ENCODE measurements around the gene BPIFB1. TPM values are rescaled to one million over a fixed set of nuclear protein-coding genes. Genes with fewer than 3 reads are reported as not detected.

BPIFB1 gene
- total RNA-seq, 1 donor from 2014 or later, result not detected

GRCh38 chr20:33239418-33239817 is 43.6 kb upstream of the BPIFB1 start:
- Histone ChIP-seq H3K36me3 (no peaks in the 10 kb centered on the region), H3K27ac (replicated peaks) (no peak overlapping the region), H3K4me1 (no peaks in the 10 kb centered on the region), H3K4me3 (no peak overlapping the region), H3K27me3 (ENCODE audit: low read depth) (peaks cover 52% of the 10 kb centered on the region), H3K9me3 (replicated peaks) (no peaks in the 10 kb centered on the region)
- no peak for DNase-seq
- intact Hi-C loops (cut with micrococcal nuclease), result no loop called here
- TF ChIP-seq CTCF (IDR thresholded peaks at IDR 0.05; ENCODE audit: borderline replicate concordance), result no peak

- intact Hi-C loops (cut with micrococcal nuclease), result no loop called here
- H3K9me3 ChIP-seq (replicated peaks), result no peaks in the 10 kb centered on the region
- H3K36me3 ChIP-seq, result no peaks in the 10 kb centered on the region
- no peak for TF ChIP-seq CTCF (IDR thresholded peaks at IDR 0.05; ENCODE audit: borderline replicate concordance)
- no peak overlapping the region for H3K27ac ChIP-seq (replicated peaks)
- H3K4me1 ChIP-seq, result no peaks in the 10 kb centered on the region
- no peak overlapping the region for H3K4me3 ChIP-seq
- no peak for DNase-seq
- peaks cover 45% of the 10 kb centered on the region for H3K27me3 ChIP-seq (ENCODE audit: low read depth)
These were observed 42.9 kb upstream of the BPIFB1 start for GRCh38 chr20:33239979-33240736.

GRCh38 chr20:33240923-33241322 is 42.1 kb upstream of the BPIFB1 start:
- no peak overlapping the region for H3K27ac ChIP-seq (replicated peaks)
- intact Hi-C loops (cut with micrococcal nuclease), result no loop called here
- no peaks in the 10 kb centered on the region for H3K4me1 ChIP-seq
- H3K9me3 ChIP-seq (replicated peaks), result no peaks in the 10 kb centered on the region
- no peak for TF ChIP-seq CTCF (IDR thresholded peaks at IDR 0.05; ENCODE audit: borderline replicate concordance)
- H3K27me3 ChIP-seq (ENCODE audit: low read depth), result peaks cover 37% of the 10 kb centered on the region
- H3K36me3 ChIP-seq, result no peaks in the 10 kb centered on the region
- H3K4me3 ChIP-seq, result no peak overlapping the region
- DNase-seq, result no peak

- H3K36me3 ChIP-seq, result no peaks in the 10 kb centered on the region
- DNase-seq, result no peak
- no peak overlapping the region for H3K27ac ChIP-seq (replicated peaks)
- TF ChIP-seq CTCF (IDR thresholded peaks at IDR 0.05; ENCODE audit: borderline replicate concordance), result no peak
- no peaks in the 10 kb centered on the region for H3K9me3 ChIP-seq (replicated peaks)
- H3K27me3 ChIP-seq (ENCODE audit: low read depth), result peaks cover 21% of the 10 kb centered on the region
- H3K4me1 ChIP-seq, result no peaks in the 10 kb centered on the region
- no peak overlapping the region for H3K4me3 ChIP-seq
- intact Hi-C loops (cut with micrococcal nuclease), result no loop called here
These were observed 40.5 kb upstream of the BPIFB1 start for GRCh38 chr20:33242319-33243100.

GRCh38 chr20:33246077-33246476 is 36.9 kb upstream of the BPIFB1 start:
- TF ChIP-seq CTCF (IDR thresholded peaks at IDR 0.05; ENCODE audit: borderline replicate concordance), result no peak
- no peak for DNase-seq
- Histone ChIP-seq H3K27ac (replicated peaks) (no peak overlapping the region), H3K27me3 (ENCODE audit: low read depth) (peaks cover 3% of the 10 kb centered on the region), H3K4me3 (no peak overlapping the region), H3K9me3 (replicated peaks) (no peaks in the 10 kb centered on the region), H3K36me3 (no peaks in the 10 kb centered on the region), H3K4me1 (no peaks in the 10 kb centered on the region)
- intact Hi-C loops (cut with micrococcal nuclease), result no loop called here

All from left ventricle myocardium inferior (tissue), 1 donor.